Stimulated activated CD4-positive, alpha-beta T cell treated with anti-CD3 and anti-CD28 coated beads, TNF-alpha, amount 100 ng/mL, for 48 hours (primary cell): Measurements from ENCODE around the gene TMEM139.
"Not testable (repeated sequence)": the region's sequence is repeated elsewhere in the genome, so short reads cannot be mapped to it uniquely, and the experiment has no call there.

ENCODE experiments used
- DNase-seq, 3 donors: peaks; one replicate each; pipeline ENCODE4 v3.0.0-alpha.2; 2020; ENCODE audit warnings: low read depth in 3 of 3

TMEM139 gene

DNA sequence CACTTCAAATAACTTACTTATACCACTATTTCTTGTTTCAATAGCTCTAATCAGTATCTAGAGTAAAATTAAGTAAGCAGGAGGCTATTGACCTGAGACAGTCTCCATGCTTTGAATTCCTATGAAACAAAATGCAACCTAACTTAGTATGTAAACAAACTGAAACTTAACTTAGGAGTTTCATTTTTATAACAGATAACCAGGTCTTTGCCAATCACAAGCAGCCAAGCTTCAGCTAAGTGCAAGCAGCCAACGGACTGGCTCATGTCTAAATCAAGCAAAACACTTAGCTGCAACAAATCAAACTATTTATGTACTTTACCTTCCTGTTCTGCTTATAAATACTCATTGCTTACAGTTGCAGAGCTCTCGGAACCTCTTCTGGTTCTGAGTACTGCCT lies 25.9 kb upstream of the TMEM139 start:
- DNase-seq: no peak

DNA sequence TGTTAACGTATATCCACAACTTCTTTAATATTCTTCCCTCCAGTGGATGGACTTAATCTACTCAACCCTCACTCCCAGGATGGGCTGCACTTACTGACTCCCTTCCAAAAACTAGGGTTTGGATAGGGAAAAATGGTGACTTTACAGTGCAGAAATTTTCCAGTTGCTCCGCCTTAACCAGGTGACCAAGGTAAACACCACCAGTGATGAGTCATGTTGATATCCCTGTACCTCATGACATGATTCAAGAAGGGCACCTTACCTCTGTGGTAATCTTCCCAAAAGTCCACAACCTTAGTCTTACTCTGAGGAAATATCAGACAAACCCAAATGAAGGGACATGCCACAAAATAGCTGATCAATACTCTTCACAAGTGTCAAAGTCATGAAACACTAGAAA lies 25.0 kb upstream of the TMEM139 start:
- DNase-seq: no peak

DNA sequence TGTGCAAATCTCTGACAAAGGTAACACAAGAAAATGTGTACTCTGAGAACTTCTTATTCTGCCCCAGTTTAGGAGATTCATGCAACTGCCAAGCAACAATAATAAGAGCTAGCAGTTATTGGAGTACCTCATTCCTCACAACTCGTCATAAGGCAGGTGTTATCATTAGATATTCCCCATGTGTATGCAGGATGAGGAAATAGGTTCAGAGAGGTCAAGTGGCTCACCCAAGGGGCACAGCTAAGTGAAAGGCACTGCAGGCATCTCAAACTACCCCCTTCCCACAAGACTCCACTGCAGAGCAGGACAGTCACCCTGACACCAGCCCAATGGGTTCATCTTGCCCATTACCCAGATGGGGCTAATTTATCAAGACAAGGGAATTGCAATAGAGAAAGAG lies 22.9 kb upstream of the TMEM139 start:
- DNase-seq: no peak

DNA sequence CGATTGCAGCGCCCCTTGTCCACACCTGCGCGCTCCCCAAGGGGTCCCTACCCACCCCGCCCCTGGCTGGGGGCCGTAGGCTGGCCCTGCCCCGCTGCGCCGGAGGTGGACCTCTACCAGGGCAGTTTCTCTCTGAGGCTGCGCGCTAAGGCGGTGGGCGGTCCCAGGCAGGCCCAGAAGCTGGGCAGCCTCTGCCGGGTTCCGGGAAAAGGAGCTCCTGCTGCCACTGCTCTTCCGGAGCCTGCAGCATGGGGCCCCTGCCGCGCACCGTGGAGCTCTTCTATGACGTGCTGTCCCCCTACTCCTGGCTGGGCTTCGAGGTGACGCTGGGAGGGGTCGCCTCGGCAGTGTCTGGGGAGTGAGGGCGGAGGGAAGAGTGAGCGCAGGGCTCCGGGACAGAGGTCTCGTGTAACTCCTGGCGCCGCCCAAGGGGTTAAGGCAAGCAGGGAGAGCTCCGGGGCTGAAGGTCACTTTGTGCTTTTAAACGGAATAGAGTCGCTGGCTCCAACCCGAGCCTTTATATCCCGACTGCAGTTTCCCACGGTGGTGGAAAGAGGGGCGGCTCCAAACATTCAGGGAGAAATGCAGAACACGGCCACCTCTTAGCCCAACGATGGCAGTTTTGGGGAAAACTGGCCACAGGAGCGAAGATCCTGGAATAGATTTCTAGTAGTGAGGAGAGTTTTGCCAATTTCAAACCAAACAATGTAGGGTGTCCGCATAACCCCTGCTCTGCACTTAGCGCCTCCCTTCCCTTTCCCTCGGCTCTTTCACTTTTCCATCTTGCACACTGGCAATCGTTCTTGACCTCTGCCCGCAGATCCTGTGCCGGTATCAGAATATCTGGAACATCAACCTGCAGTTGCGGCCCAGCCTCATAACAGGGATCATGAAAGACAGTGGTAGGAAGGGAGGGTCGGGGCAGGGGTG lies 21.2 kb upstream of the TMEM139 start, which contains the start of gene GSTK1:
GSTK1 (plus strand) TSS at position 176 of the 930 bp plus-strand sequence; CDS start at position 249, 73 bp downstream.
- DNase-seq: peak; percentile 58 to 81 (median 61)

DNA sequence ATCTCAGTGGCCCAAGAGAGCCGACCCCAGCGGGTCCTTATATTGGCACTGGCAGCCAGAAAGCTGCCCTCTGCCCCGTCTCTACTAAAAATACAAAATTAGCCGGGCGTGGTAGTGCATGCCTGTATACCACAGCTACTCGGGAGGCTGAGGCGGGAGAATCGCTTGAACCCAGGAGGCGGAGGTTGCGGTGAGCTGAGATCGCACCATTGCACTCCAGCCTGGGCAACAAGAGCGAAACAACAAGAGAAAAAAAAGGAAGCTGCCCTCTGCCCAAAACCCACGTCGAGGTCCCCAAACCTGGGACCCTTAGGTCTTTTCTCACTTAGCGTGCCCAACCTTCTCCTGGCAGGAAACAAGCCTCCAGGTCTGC lies 20.6 kb upstream of the TMEM139 start:
- DNase-seq: not testable (repeated sequence)

DNA sequence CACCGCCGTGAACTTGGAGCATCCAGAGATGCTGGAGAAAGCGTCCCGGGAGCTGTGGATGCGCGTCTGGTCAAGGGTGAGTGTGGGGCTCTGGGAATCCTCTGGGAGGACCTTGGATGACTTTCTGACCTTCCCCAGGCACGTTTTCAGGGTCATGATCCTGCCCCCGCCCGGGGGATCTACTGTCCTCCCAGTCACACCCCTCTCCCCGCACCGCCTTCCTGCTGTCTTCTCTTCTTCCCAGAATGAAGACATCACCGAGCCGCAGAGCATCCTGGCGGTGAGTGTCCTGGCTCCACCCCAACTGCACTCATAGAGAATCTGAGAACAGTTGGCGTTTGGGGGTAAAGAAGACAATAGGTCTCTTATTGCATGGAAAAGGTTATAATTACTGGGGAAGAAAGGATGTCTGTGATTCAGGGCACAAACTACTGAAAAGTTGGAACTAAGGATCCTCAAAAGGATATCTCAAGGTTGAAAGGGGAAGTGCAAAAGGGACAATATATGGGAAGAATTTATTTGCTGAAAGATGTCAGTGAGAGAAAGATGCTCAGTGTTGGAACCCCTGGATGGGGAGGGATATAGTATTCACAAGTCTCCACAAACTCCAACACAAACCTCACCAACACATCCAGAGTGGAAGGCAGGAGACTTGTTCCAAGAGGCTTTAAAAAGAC lies 19.6 kb upstream of the TMEM139 start:
- no peak for DNase-seq

DNA sequence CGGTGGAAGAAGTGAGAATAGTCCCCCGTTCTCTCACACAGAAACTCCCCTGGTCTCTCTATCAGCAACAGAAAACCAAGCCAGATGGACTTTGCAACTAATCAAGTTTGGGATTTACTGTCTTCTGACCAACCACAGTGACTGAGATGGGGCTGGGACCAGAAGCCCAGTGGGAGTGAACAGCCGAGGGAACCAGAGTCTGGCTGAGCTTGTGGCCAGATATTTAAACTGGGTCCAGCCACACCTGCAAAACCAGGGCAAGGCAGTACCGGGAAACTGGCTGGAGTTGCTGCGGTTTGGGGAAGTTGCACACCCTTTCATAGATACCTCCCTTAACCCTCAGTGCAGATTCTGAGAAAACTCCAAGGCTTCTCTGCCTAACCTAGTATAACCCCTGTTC lies 15.5 kb upstream of the TMEM139 start:
- DNase-seq: no peak

DNA sequence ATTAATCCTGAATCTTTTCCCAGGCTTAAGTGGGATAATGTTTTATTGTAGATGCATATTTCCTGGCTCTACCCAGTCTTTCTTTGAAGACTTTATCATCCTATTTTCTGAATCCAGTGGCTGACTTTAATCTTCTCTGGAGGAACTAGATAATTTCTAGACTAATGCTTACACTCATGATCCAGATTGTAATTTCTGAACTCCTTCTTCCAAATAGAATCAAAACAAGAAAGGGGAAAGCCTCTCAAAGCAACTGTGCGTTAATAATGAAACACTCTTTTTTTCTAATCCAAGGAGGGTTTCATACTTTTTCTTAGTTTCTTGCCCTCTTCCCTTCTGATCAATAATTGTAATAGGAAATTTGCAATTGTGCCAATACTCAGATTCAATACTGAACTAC lies 13.5 kb upstream of the TMEM139 start:
- no peak for DNase-seq

DNA sequence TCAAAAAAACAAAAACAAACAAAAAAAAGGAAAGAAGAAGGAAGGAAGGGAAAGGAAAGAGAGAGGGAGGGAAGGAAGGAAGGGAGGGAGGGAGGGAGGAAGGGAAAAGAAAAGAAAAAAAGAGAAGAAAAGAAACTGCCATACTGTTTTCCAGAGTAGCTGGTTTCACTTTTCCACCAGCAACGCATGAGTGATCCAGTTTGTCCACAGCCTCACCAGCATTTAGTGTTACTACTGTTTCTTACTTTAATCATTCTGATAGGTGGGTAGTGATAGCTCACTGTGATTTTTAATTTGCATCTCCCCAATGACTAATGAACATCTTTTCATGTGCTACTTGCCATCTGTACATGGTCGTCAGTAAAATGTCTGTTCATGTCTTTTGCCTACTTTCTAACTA lies 11.9 kb upstream of the TMEM139 start:
- DNase-seq: no peak

DNA sequence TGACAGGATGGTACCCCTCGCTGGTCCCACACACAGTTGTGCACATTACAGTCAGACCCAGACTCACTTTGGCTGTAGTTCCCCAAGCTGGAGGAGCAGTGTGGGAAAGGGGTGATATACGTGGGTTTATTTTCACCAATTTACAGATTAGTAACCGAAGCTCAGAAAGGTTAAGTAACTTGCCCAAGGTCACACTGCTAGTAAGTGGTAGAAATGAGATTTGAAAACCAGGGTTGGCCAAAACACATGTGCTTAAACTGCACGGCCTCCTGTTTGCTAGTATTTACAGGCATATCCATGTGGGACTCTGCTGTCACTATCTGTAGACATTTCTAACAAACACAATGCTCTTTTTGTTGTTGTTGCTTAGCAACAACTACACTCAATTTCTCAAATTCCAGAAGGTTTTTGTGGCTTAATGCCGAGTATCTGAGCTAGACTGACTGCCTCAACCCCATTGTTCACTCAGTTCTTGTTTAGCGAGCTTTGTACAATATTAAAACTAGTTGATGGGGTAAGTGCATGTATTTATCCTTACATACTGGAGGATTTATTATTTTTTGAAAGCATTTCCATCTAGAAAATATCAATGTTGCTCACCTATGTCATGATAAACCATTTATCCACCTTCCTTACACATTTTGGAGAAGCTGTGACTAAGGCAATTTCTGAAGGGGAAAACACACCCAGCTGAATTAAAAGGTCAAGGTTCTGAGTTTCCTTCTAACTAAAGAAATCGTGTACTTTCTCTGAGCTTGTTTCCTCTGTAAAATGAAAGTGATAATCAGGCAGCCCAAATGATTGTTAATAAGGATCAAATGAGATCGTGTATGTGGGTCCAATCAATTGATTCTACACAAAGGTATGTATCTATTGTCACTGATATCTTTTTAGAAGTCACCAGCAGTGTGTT lies 5.3 kb upstream of the TMEM139 start:
- no peak for DNase-seq

DNA sequence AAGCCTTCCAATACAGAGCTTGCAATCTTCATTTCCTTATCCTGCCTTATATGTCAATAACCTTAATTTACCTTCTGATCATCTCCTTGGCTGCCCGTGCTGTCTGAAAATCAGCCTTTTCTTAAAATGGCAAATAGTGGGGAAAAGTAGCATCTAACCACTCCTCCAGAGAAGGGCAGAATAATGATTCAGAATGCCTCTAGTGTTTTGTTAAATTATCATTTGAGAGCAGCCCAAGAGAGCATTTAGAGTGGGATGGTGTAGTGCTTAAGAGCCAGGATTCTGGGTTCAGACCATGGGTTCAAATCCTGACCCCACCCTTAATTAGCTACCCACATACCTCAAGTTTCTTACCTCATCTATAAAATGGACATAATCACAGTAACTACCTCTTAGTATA lies 4.6 kb upstream of the TMEM139 start:
- DNase-seq: no peak

DNA sequence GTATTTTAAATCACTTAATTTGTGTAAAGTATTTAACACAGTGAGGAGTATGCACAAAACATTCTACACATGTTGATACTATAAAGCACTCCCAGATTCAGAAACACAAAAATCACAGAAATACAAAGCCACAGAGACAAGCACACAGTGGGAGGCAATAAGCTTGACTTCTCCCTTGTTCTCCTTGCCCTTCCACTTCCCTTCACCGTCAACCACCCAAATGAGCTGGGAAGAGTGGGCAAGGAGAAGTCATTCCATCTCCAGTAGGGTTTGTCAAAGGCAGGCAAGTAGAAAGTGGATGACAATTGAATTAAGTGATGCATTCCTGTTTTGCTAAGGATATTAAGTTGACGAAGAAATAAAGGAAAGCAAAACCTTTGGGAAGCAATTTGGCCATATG lies 4.2 kb upstream of the TMEM139 start:
- no peak for DNase-seq

DNA sequence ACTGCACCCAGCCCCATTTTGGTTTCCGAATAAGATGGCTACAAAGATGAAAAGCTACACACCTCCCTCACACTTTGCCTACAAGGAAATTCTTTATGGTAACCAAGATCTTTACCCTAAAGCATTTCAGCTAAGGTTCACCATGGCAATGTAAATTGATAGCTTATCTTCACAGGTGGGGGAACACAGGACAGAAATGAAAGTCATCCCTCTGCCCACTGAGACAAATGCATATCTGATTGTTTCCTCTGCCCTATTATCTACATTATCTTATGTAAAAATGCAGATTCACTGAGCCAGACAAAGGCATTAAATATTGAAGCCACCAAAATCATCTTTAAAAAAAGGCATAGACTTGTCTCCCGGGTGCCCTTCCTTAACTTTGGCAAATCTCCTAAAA lies 3.2 kb upstream of the TMEM139 start:
- no peak for DNase-seq

DNA sequence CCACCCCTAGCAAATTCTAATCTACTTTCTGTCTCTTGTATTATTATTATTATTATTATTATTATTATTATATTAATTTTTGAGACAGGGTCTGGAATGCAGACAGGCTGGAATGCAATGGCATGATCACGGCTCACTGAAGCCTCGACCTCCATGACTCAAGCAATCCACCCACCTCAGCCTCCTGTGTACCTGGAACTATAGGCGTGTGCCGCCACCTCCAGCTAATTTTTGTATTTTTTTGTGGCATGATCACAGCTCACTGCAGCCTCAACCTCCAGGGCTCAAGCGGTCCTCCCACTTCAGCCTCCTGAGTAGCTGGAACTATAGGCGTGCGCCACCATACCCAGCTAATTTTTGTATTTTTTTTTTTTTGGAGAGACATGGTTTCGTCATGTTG lies 2.6 kb upstream of the TMEM139 start:
- DNase-seq: no peak

DNA sequence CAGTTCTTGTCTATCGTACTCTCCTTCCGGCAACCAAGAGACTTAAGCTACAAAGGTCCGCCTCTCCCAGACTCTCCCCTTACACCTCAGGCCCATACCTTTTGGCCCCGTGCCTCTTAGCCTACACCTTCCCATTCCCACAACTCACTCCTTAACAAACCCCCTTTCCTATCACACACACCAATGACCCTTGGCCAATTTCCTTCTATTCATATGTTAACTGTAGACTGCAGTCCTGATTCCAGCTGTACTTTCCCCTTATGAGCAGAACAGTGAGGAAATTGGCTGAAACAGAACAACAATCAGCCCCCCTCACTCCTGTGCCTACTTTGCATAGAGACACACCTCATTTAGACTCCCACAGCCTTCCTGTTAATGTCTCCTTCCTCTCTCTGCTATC lies 1.4 kb upstream of the TMEM139 start:
- no peak for DNase-seq

DNA sequence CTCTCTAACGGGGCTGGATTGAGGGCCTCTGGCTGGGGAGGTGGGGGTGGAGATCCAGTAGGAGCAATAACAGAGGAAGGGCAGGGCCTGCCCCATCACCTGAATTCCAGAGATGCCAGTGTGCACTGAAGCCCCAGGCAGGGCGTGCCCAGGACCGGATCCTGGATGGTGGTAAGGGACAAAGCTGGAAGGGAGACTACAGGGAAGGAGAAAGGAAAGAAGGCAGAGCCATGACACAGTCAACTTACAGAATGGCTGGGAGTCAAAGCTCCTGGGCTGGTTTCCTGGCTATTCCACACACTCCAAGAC lies 666 bp downstream of the TMEM139 start:
- DNase-seq: no peak

DNA sequence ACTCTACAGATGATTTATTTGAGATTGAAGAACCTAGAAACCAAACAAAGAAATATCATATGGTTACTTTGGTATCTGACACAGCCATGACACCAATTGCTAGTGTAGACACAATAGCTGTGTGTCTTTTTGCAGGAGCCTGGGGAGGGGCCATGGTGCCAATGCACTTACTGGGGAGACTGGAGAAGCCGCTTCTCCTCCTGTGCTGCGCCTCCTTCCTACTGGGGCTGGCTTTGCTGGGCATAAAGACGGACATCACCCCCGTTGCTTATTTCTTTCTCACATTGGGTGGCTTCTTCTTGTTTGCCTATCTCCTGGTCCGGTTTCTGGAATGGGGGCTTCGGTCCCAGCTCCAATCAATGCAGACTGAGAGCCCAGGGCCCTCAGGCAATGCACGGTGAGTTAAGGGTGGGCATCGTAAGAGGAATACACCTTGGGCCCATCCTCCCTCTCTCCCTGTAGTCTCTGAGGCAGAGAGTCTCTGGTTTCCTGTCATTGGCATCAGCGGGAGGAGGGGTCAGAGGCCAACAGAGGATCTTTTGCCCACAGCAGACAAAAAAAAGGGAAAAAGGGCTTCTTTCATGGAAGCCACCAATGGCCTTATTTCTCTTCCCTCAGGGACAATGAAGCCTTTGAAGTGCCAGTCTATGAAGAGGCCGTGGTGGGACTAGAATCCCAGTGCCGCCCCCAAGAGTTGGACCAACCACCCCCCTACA lies 1.2 kb downstream of the TMEM139 start:
- no peak for DNase-seq

DNA sequence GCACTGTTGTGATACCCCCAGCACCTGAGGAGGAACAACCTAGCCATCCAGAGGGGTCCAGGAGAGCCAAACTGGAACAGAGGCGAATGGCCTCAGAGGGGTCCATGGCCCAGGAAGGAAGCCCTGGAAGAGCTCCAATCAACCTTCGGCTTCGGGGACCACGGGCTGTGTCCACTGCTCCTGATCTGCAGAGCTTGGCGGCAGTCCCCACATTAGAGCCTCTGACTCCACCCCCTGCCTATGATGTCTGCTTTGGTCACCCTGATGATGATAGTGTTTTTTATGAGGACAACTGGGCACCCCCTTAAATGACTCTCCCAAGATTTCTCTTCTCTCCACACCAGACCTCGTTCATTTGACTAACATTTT lies 1.7 kb downstream of the TMEM139 start:
- DNase-seq: no peak

DNA sequence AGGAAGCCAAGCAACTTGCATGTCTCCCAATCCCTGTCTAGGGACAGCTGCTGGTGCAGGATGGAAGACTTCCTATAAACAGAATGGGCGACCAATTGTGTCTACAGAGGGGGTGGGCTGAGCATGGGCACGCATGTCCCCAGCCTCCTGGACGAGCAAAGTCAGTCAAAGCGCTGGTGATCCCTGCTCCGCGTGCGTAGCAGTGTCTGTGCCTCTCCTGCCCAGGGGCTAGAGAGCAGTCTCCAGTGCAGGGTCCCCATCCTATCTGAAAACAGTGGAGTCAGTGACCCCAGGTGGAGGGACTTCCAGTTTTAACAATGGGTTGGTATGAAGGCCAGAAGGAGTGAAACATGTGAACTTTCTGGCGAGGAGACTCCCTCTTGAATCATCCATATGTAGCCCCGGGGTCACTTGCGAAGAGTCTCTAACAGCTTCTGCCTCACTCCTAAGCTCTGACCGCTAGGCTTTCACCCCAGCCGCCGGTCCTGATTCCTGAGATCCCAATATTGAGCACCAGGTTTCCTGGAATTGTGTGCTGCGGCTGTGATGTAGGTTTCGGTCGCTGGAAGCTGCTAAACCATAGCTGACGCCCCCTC lies 2.7 kb downstream of the TMEM139 start:
- DNase-seq: no peak

DNA sequence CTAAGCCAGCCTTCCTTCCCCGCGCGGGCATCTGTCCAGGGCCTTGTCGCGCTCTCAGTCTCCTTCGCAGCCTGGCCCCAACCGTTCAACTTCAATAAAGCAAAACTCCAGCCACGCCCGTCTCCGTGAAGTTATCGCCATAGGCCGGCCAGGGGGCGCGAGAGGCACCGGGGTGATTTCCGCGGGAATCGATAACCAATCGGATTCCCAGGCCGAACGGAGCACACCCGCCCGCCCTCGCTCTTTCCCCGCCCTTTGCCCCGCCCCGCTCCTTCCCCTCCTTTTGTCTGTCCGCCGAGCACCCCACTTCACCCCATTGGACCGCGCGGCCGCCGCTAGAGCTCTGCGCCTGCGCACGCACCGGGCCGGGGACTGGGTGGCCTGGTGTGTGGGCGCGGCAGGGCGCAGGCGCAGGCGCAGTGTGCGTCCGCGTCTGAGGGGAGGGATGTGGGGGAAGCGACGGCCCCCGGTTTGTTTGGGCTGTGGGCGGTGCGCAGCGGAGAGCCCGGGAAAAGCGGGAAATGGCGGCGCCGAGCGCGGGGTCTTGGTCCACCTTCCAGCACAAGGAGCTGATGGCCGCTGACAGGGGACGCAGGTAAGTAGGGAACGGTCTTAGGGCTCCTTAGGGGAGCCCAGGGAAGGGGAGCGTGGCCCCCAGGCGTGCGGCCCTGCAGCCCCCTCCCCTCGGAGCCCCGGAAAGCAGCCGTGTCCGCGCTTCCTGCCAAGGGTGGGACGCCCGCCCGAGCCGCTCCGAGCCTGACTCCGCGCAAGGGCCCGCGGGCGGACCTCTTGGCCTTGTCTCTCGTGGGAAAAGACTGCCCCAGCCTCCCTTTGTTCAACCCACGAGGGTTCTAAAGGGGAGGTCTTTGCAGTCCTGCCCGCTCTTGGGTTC lies 3.4 kb downstream of the TMEM139 start, which contains the start of gene CASP2:
CASP2 (plus strand) TSS at position 417 of the 892 bp plus-strand sequence; CDS start at position 522, 105 bp downstream.
- peak; percentile 98 to 99 (median 98) for DNase-seq
